Measurements from ENCODE around the gene UTP18. TPM values are rescaled to one million over a fixed set of nuclear protein-coding genes. Genes with fewer than 3 reads are reported as not detected.
"Not testable (repeated sequence)": the region's sequence is repeated elsewhere in the genome, so short reads cannot be mapped to it uniquely, and the experiment has no call there.

The UTP18 gene
- total and polyA plus RNA-seq, 2 of the 8 experiments (the other 6 are each of a cell fraction or from before 2014, with no cell fraction given) = 17.9 to 85.7 TPM

DNA sequence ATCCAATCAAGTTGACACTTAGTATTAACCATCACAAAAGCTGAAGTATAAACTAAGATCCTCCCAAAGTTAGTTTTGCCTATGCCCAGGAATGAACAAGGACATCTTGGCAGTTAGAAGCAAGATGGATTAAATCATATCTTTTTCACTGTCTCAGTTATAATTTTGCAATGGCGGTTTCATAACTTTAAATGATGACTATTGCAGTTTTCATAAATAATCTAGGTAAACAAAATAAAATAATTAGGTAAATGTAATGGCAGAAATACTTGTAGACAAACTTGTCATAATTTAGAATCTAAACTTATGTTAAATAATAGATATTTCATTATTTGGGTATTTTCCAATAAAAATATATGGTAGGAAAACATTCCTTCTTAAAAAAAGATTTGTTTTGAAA lies 51.7 kb downstream of the UTP18 start:
- peaks cover 2 to 10% of the 10 kb centered on the region in 2 experiments; a peak in 3 of 4 replicates for H3K9me3 ChIP-seq (ENCODE audit: insufficient read depth in 2 of 2, low read depth in 1 of 2, low read length in 1 of 2)
- H3K23me2 ChIP-seq (ENCODE audit: low read depth, low read length); H3K27me3 ChIP-seq (replicated peaks in 1 of 4; ENCODE audit: control insufficient read depth in 3 of 4, extremely low read depth in 1 of 4, insufficient read depth in 3 of 4, low read length in 3 of 4); H3K27ac ChIP-seq (ENCODE audit: low read depth, low read length); H3K79me2 ChIP-seq (ENCODE audit: control insufficient read depth in 1 of 2, insufficient read depth in 2 of 2, low read length in 2 of 2); POLR2A ChIA-PET (ENCODE audit: partially characterized antibody); H2BK120ac ChIP-seq (replicated peaks; ENCODE audit: low read depth, low read length); FAIRE-seq; H3K18ac ChIP-seq (ENCODE audit: extremely low read depth, low read length); H4K20me1 ChIP-seq (replicated peaks in 1 of 2; ENCODE audit: control insufficient read depth in 1 of 2, insufficient read depth in 2 of 2, low read length in 2 of 2); H2BK15ac ChIP-seq (ENCODE audit: low read length); H3K23ac ChIP-seq (ENCODE audit: insufficient read length); H2AFZ ChIP-seq (ENCODE audit: low read length); H3K56ac ChIP-seq (replicated peaks; ENCODE audit: insufficient read length, low read depth, low read length); H3K36me3 ChIP-seq (ENCODE audit: control insufficient read depth in 2 of 4, insufficient read depth in 4 of 4, low read length in 3 of 4); H3K4me2 ChIP-seq (ENCODE audit: insufficient read depth in 1 of 2, low read depth in 2 of 2, low read length in 2 of 2); H3K79me1 ChIP-seq (ENCODE audit: low read depth, low read length); H3K9ac ChIP-seq (replicated peaks in 1 of 4; ENCODE audit: extremely low read depth in 1 of 4, low read depth in 3 of 4, low read length in 3 of 4); H3K4ac ChIP-seq (replicated peaks; ENCODE audit: insufficient read length, low read depth, low read length); H3K4me1 ChIP-seq (replicated peaks in 1 of 4; ENCODE audit: control insufficient read depth in 3 of 4, insufficient read depth in 4 of 4, low read length in 3 of 4); H4K5ac ChIP-seq (ENCODE audit: insufficient read length, low read depth, low read length); H4K91ac ChIP-seq (replicated peaks; ENCODE audit: insufficient read length, low read length); H2BK12ac ChIP-seq (ENCODE audit: low read depth, low read length); H3K14ac ChIP-seq (ENCODE audit: insufficient read length); H3K4me3 ChIP-seq (ENCODE audit: extremely low read depth in 1 of 4, insufficient read depth in 2 of 4, low read depth in 3 of 4, low read length in 4 of 4); H2BK5ac ChIP-seq (ENCODE audit: low read depth, low read length); H4K8ac ChIP-seq (ENCODE audit: extremely low read depth, insufficient read depth, low read length); DNase-seq (ENCODE audit: low read depth in 1 of 2, low spot score in 2 of 2); H2AK5ac ChIP-seq (ENCODE audit: low read depth, low read length); H2BK20ac ChIP-seq (ENCODE audit: low read length): not testable (repeated sequence)
- WGBS, 2 experiments (ENCODE audit: extremely low coverage in 1 of 2, insufficient coverage in 1 of 2, insufficient read length in 1 of 2, insufficient replicate concordance in 2 of 2, low coverage in 1 of 2, low lambda C conversion rate in 2 of 2, missing lambda C conversion rate in 1 of 2) = 100% methylated on average over 1 of the region's 1 CpG; no CpG with 5 or more reads in 1 of the 2 experiments
- CTCF ChIA-PET (ENCODE audit: partially characterized antibody) = interaction anchor here (1.0 kb wide), 1 partner anchor 13 kb away, joined by 3 read pairs; no protein-coding TSS in a partner anchor
